Middle frontal gyrus (tissue), 1 donor: ENCODE data around the gene MISP.
"Not testable (repeated sequence)": the region's sequence is repeated elsewhere in the genome, so short reads cannot be mapped to it uniquely, and the experiment has no call there.

ENCODE experiments used
- DNase-seq: peaks from one replicate; pipeline ENCODE4 v3.0.0-alpha.2; 2015; ENCODE audit warnings: low spot score; ENCODE audit errors: extremely low spot score

MISP gene

GRCh38 chr19:750640-751423 lies at the start of gene MISP:
Gene MISP (plus strand): TSS chr19:751112. CDS start chr19:756947, 5,835 bp downstream.
- DNase-seq, result no peak

- not testable (repeated sequence) for DNase-seq
These were observed 48.1 kb upstream of the MISP start for GRCh38 chr19:702847-703246.

GRCh38 chr19:703329-703650 lies 47.6 kb upstream of the MISP start:
- no peak for DNase-seq

DNA sequence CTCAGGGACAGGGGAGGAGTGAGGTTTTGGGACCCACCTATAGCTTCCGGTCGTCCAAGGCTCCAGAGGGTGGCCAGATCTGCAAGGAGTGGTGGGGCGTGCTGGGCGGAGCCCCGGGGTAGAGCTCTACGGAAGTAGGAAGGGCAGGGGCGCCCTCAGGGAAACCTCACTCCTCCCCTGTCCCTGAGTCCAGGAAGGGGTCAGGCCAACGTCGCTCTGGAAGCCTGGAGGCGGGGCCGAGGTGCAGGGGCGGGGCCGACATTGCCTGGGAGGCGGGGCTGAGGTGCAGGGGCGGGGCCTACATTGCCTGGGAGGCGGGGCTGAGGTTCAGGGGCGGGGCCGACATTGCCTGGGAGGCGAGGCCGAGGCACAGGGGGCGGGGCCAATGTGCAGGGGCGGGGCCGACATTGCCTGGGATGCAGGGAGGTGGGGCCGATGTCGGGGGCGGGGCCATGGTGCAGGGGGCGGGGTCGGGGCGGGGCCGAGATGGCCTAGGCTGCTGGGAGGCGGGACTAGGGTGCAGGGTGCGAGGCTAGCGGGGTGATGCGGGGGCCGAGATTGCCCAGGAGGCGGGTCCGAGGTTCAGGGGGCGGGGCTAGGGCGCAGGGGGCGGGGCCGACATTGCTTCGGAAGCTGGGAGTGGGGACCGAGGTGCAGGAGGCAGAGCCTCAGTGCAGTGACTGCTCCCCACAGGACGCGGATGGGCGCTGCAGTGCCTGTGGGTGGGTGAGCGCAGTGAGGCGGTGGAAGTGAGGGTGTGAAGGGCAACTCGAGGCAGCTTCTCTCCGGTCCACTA lies 47.1 kb upstream of the MISP start:
- no peak for DNase-seq

- DNase-seq, result no peak
These were observed 46.5 kb upstream of the MISP start for GRCh38 chr19:704447-704741.

DNA sequence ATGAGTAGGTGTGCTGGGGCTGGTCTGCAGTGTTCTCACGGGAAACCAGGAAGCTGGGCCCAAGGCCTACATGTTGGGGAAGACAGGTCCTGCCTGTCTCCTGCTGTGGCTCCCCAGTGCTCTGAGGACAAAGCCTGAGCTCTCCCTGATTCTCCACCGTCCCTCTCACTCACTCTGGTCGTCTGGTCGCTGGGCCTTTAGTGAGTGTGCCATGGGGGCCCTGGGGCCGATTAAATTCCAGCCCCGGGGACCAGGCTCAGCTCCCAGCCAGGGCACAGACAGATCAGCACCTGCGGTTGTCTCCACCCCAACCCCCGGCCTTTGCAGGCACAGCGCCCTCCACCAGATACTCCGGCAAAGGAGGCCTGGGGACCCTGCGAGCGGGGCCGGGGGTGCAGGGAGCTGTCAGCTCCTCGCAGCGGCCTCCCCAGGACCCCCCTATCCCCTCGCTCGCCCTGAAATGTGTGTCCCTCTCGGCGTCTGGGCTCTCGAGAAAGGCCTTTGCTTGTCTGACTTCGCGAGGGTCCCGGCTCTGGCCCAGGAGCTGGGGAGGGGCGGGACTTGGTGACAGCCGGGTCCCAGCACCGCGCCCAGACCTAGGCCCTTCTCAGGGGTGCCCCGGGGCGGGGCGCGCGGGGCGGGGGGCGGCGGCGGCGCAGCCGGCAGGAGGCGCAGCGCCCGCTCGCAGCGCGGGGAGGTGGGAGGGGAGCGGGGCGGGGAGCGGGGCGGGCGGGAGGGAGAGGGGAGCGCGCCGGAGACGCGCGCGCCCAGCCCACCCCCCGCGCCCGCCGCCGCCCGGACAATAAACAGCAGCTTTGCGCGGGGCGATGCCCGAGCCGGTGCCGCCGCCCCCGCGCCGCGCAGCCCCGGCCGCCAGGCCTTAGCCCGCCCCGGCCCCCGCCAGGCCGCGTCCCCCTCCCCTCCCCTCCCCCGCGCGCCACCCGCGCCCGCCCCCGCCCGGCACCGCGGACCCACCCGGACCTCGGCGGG lies 42.5 kb upstream of the MISP start, which contains the start of gene PALM:
Gene PALM, plus strand, starts transcription at position 782 of the 990 bp plus-strand sequence. CDS start 212 bp downstream, outside the sequence.
- no peak for DNase-seq

DNA sequence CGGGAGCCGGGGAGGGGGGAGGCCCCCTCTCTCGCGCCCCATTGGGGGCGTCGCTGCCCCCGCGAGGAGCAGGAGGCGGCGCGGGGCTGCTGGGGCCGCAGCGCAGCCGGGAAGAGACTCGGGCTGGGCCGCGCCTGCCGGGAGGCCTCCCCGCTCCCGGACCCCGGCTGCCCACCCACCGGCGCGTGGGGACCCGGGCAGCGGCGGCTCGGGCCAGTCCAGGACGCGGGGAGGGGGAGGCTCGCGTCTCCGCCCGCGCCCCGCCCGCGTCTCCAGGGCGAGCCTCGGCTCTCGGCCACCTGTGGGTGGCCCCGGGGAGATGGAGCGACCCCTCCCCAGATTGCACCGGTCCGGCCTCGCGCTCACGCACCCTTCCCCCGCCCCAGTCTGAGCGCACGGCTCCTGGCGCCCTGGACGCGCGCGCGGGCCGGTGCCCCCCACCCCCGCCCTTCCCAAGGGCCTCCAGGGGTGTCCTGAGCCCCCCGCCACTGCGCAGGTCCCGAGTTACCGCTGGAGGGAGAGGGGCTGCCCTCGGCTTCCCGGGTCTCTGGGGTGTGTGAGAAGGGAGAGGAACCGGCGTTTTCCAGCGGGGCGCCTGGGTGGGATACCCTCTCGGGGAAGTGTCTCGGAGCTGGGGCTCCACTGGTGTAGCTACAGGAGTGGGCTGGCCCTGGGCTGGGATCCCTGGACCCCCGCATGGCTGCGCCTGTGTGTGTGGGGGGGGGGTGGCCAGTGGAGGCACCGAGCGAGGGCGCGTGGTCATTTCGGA lies 41.5 kb upstream of the MISP start:
- DNase-seq, result no peak

DNA sequence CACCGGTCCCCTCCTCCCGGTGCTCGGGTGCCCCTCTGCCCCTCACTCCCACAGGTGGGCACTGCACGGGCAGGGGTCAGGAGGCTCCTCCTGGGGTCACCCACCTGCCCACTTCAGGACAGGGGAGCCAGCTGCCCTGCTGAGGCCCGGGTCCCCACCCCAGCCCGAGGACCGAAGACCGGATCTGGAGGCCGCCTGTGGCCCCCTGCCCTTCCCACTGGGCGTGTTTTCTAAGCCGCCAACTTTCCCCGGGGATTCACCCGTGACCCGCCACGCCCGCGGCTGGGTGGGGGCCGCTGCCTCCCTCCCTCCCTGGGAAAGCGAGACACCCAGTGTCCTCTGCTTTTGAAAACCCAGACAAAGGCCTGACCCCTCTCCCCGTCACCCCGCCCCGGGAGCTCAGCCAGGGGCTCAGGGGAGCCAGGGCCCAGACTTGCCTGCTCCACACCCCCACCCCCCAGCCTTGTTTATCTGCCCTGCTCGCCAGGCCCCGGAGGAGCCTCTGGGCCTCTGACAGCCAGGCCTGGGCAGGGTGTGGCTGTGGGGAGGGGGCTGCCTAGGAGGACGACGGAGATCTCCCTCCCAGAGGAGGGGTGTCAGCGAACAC lies 40.8 kb upstream of the MISP start:
- no peak for DNase-seq

- no peak for DNase-seq
These were observed 40.1 kb upstream of the MISP start for GRCh38 chr19:710767-711166.

GRCh38 chr19:711254-711653 lies 39.7 kb upstream of the MISP start:
- DNase-seq, result no peak

DNA sequence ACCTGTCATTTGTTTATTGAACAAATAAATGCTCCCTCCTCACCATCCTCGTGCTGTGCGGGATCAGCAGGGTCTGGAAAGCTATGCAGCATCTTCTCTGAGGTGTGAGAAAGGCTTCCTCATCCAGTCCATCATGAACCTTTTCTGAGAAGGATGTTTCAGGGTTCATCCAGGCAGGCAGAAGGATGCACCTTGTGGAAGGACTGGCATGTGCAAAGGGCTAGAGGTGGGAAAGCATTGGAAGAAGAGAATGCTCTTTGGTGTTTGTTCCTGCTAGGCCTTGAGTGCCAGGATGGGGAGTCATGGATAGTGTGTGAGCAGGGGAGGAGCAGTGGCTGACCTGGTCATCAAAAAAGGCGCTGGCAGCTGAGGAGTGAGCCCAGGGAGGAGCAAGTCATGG lies 35.6 kb upstream of the MISP start:
- DNase-seq, result no peak

- DNase-seq, result no peak
These were observed 32.5 kb upstream of the MISP start for GRCh38 chr19:718251-718951.

DNA sequence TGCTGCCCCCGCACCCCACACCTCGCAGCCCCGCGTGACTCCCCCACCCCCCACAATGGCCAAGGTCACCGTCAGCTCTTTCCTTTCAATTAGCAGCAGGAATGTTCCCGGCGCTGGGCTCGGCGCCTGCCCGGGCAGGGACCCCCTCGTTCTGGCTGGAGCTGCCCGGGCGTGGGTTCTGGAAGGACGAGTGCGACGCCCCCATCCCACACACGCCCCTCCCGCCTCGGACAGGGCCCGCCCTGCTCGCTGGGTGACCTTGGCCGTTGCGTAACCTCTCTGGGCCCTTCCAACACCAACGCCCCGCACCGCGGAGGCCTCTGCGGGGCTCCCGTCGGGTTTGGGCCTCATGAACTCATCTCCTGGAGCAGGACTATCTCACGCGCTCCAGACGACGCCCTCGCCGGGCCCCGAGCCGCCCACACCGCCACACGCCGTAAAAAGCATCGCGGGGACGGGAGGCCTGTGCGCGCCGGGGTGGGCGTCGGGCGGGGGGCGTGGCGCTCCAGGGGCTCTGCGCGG lies 31.9 kb upstream of the MISP start:
- DNase-seq, result no peak

DNA sequence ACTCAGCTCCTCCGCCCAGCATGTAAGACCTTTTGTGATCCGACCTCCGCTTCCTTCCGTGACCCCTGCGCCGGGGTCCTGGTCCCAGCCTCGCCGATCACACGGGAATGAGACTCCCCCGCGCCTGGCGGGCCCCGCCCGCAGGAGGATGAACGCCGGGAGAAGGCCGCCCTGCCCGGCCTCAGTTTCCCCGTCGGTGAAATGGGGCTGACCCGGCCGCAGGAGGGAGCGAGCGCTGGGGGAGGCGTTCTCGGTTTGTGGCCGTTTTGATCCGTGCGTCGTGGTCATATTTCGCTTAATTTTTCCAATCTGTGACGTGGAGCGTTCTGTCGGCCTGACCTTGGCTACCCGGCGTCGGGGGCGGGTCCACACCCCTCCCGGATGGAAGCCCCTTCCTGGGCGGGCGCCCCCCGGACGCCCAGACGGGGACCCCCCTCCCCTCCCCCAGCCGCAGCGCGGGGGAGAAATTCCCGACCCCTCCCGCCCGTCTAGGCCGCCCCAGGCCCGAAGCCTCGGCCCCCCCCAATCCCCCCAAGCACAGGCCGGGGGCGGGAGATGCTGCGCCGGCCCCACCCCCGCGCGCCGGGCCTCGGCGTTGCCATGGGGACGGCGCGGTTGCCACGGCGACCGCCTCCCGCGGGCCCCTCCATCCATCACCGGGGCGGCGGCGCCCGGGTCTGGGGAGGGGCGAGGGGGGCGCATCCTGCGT lies 31.1 kb upstream of the MISP start:
- no peak for DNase-seq

DNA sequence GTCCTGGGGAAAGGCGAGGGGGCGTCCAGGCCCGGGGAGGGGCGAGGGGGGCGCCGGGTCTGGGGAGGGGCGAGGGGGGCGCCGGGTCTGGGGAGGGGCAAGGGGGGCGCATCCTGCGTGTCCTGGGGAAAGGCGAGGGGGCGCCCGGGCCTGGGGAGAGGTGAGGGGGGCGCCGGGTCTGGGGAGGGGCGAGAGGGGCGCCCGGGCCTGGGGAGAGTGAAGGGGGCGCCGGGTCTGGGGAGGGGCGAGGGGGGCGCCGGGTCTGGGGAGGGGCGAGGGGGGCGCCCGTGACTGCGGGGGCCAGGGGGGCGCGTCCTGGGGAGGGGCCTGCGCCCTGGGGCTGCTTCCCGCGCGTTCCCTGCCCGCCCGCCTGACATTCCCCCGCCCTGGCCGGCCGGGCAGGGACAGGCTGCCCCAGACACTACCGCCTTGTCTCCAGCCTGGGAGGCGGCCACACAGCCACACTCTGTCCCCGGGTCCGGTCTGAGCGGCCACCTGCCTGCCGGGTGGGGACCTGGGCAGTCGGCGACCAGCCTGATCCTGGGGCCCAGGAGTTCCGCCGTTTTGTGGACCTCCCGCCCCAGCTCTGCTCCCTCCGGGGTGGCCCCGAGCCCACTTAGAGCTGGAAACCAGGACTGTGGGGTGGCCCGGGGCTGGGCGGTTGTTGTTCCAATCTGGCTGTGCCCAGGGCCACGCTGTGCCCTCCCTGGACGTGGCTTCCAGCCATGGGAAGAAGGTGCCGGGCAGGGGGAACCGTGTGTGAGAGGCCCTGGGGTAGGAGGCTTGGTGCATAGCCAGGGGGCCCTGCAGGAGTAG lies 30.4 kb upstream of the MISP start:
- DNase-seq, result no peak

GRCh38 chr19:722553-723101 lies 28.3 kb upstream of the MISP start:
- DNase-seq, result no peak

DNA sequence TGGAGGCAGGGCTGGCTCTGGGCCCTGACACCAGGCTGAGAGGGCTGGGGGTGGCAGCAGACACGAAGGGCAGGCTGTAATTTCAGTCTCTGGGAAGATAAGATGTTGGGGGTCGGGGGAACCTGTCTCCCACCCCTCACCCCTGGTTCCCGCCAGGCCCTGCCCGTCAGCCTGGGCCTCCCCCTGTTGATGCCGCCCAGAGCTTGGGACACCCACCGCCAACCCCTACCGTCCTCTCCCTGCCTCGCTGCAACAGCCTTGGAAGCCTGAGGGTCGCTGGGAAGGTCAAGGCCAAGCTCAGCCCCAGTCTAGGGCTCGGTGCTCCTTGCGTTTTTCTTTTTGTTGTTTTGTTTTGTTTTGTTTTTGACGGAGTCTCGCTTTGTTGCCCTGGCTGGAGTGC lies 27.7 kb upstream of the MISP start:
- DNase-seq, result no peak

DNA sequence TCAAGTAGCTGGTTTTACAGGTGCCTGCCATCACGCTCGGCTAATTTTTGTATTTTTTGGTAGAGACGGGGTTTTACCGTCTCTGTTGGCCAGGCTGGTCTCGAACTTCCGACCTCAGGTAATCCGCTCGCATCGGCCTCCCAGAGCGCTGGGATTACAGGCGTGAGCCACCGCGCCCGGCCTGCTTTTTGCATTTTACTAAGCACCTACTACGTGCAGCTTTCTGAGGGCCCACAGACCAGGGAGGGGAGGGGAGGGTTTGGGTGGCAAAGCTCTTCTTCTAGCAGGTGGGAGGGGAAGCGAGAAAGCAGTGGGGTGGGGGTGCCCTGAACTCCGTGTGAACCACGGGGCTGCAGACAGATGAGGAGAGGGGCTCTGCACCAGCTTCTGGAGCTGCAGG lies 27.2 kb upstream of the MISP start:
- DNase-seq, result no peak
